ENCODE results near the gene OLA1.

OLA1 gene

GRCh38 chr2:174224665-174225288 lies 23.6 kb downstream of the OLA1 start:
- no peak for DNase-seq (ENCODE audit: low read depth in 2 of 2)

GRCh38 chr2:174224125-174224524 lies 24.2 kb downstream of the OLA1 start:
- no peak for DNase-seq (ENCODE audit: low read depth in 2 of 2)

- DNase-seq (ENCODE audit: low read depth in 2 of 2): no peak
Observed at GRCh38 chr2:174223388-174223787, 24.9 kb downstream of the OLA1 start.

GRCh38 chr2:174222154-174222553 lies 26.2 kb downstream of the OLA1 start:
- DNase-seq (ENCODE audit: low read depth in 2 of 2): no peak

GRCh38 chr2:174219321-174219720 lies 29.0 kb downstream of the OLA1 start:
- DNase-seq (ENCODE audit: low read depth in 2 of 2): no peak

- no peak for DNase-seq (ENCODE audit: low read depth in 2 of 2)
Observed at GRCh38 chr2:174218773-174219172, 29.6 kb downstream of the OLA1 start.

- no peak for DNase-seq (ENCODE audit: low read depth in 2 of 2)
Observed at GRCh38 chr2:174217869-174218268, 30.5 kb downstream of the OLA1 start.

GRCh38 chr2:174211954-174212353 lies 36.4 kb downstream of the OLA1 start:
- no peak for DNase-seq (ENCODE audit: low read depth in 2 of 2)

GRCh38 chr2:174210862-174211261 lies 37.5 kb downstream of the OLA1 start:
- DNase-seq (ENCODE audit: low read depth in 2 of 2): no peak

- DNase-seq (ENCODE audit: low read depth in 2 of 2): no peak
Observed at GRCh38 chr2:174209325-174209724, 39.0 kb downstream of the OLA1 start.

- no peak for DNase-seq (ENCODE audit: low read depth in 2 of 2)
Observed at GRCh38 chr2:174208026-174208425, 40.3 kb downstream of the OLA1 start.

GRCh38 chr2:174205562-174205961 lies 42.8 kb downstream of the OLA1 start:
- no peak for DNase-seq (ENCODE audit: low read depth in 2 of 2)

GRCh38 chr2:174202188-174202587 lies 46.1 kb downstream of the OLA1 start:
- DNase-seq (ENCODE audit: low read depth in 2 of 2): no peak

GRCh38 chr2:174198846-174199564 lies 49.3 kb downstream of the OLA1 start:
- no peak for DNase-seq (ENCODE audit: low read depth in 2 of 2)

GRCh38 chr2:174195253-174195652 lies 53.1 kb downstream of the OLA1 start:
- no peak for DNase-seq (ENCODE audit: low read depth in 2 of 2)

GRCh38 chr2:174193737-174194136 lies 54.6 kb downstream of the OLA1 start:
- no peak for DNase-seq (ENCODE audit: low read depth in 2 of 2)

GRCh38 chr2:174192664-174193063 lies 55.7 kb downstream of the OLA1 start:
- no peak for DNase-seq (ENCODE audit: low read depth in 2 of 2)

GRCh38 chr2:174191342-174192074 lies 56.8 kb downstream of the OLA1 start:
- no peak for DNase-seq (ENCODE audit: low read depth in 2 of 2)

GRCh38 chr2:174184915-174185314 lies 63.4 kb downstream of the OLA1 start:
- no peak for DNase-seq (ENCODE audit: low read depth in 2 of 2)

- no peak for DNase-seq (ENCODE audit: low read depth in 2 of 2)
Observed at GRCh38 chr2:174184504-174184903, 63.8 kb downstream of the OLA1 start.

GRCh38 chr2:174183076-174183475 lies 65.3 kb downstream of the OLA1 start:
- no peak for DNase-seq (ENCODE audit: low read depth in 2 of 2)

GRCh38 chr2:174181368-174181767 lies 67.0 kb downstream of the OLA1 start:
- DNase-seq (ENCODE audit: low read depth in 2 of 2): no peak

GRCh38 chr2:174180726-174181236 lies 67.6 kb downstream of the OLA1 start:
- no peak for DNase-seq (ENCODE audit: low read depth in 2 of 2)
